Stimulated activated CD8-positive, alpha-beta memory T cell treated with anti-CD3 and anti-CD28 coated beads, Interleukin-2, amount 100 ng/mL, for 48 hours (primary cell): ENCODE results near the gene C12orf57.
"Not testable (repeated sequence)": the region's sequence is repeated elsewhere in the genome, so short reads cannot be mapped to it uniquely, and the experiment has no call there.

Experiments
- DNase-seq, 2 donors: peaks; one replicate each; pipeline ENCODE4 v3.0.0-alpha.2; 2020; ENCODE audit warnings: low read depth in 2 of 2

The C12orf57 gene

GRCh38 chr12:6943722-6944380, at the start of gene C12orf57, which contains the start of gene RNU7-1:
C12orf57 (plus strand) TSS chr12:6944022; CDS start chr12:6944122, 100 bp downstream.
RNU7-1 (plus strand) TSS chr12:6943816.
- DNase-seq: peak in 1 of 2 donors; percentile 70

- no peak for DNase-seq
Observed at GRCh38 chr12:6894321-6894720, 49.5 kb upstream of the C12orf57 start.

- DNase-seq: no peak
Observed at GRCh38 chr12:6896846-6897435, 46.9 kb upstream of the C12orf57 start.

GRCh38 chr12:6899427-6899826, 44.4 kb upstream of the C12orf57 start:
- DNase-seq: no peak

GRCh38 chr12:6899837-6900519, 43.8 kb upstream of the C12orf57 start:
- no peak for DNase-seq

- DNase-seq: no peak
Observed at GRCh38 chr12:6902448-6902847, 41.4 kb upstream of the C12orf57 start.

GRCh38 chr12:6903722-6904121, 40.1 kb upstream of the C12orf57 start:
- DNase-seq: no peak

GRCh38 chr12:6904280-6905276, 39.2 kb upstream of the C12orf57 start, which contains the start of gene LRRC23:
LRRC23 (plus strand) TSS chr12:6904822; CDS start chr12:6905634, 812 bp downstream.
- peak; percentile 95 to 97 for DNase-seq

- DNase-seq: no peak
Observed at GRCh38 chr12:6905414-6906040, 38.3 kb upstream of the C12orf57 start.

GRCh38 chr12:6908141-6908540, 35.7 kb upstream of the C12orf57 start:
- not testable (repeated sequence) for DNase-seq

GRCh38 chr12:6909421-6910145, 34.2 kb upstream of the C12orf57 start:
- no peak for DNase-seq

- no peak for DNase-seq
Observed at GRCh38 chr12:6912164-6912935, 31.5 kb upstream of the C12orf57 start.

GRCh38 chr12:6914246-6914946, 29.4 kb upstream of the C12orf57 start, which contains the start of gene ENO2:
ENO2 (plus strand) TSS chr12:6914580; CDS start chr12:6915833, 1,253 bp downstream.
- DNase-seq: peak; percentile 76

GRCh38 chr12:6914947-6915788, 28.7 kb upstream of the C12orf57 start:
- DNase-seq: no peak

GRCh38 chr12:6915789-6916285, 28.0 kb upstream of the C12orf57 start:
- no peak for DNase-seq

GRCh38 chr12:6916426-6917200, 27.2 kb upstream of the C12orf57 start:
- no peak for DNase-seq
